Measurements from ENCODE around the gene OPCML. TPM values are rescaled to one million over a fixed set of nuclear protein-coding genes. Genes with fewer than 3 reads are reported as not detected.

Gene OPCML
- total and polyA plus RNA-seq, 2 experiments from 2014 or later: 1.2 to 4.4 TPM

DNA sequence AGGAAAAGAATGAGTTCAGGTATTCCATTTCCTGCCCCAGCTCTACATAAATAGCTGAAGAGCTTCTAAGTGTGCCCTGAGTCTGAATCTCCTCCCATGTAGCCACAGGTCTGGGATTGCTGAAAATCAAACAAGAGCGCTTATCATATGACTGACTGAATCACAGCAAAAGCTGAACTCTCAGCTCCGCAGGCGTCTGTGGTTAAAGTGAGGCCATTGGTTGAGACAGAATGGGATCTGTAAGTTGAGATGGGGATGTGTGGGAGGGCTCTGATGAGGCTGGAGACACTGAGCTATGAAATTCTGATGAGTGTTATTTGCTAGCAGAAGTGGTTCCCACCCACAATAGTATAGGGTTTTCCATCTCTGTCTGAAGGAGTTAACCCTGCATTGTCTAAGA, 637.0 kb downstream of the OPCML start:
- Mint-ChIP-seq H3K27me3 (ENCODE audit: insufficient read depth, low read depth, poor library complexity) (peaks cover 3% of the 10 kb centered on the region), H3K4me3 (no peak overlapping the region), H3K9me3 (no peaks in the 10 kb centered on the region; the same call in 2 of the 3 replicates), H3K27ac (no peak overlapping the region), H3K36me3 (ENCODE audit: low read depth) (no peaks in the 10 kb centered on the region), H3K4me1 (peaks cover under 1% of the 10 kb centered on the region; the same call in 1 of the 3 replicates)
- no peak for TF ChIP-seq POLR2AphosphoS5 (IDR thresholded peaks at IDR 0.05; ENCODE audit: low read depth)
- TF ChIP-seq REST (IDR thresholded peaks at IDR 0.05; ENCODE audit: unreplicated experiment): no peak
- no peaks in the 10 kb centered on the region for H4K20me1 ChIP-seq (replicated peaks; ENCODE audit: insufficient read depth)
- H3K27me3 ChIP-seq (ENCODE audit: insufficient read depth): no peaks in the 10 kb centered on the region
- no peaks in the 10 kb centered on the region for H3F3A ChIP-seq (replicated peaks; ENCODE audit: low read depth)
- H3K9me2 ChIP-seq (ENCODE audit: insufficient read depth): peaks cover 48% of the 10 kb centered on the region
- ATAC-seq: no peak
- H3K36me3 ChIP-seq (ENCODE audit: insufficient read depth): no peaks in the 10 kb centered on the region
- H3K4me1 ChIP-seq (ENCODE audit: insufficient read depth): no peaks in the 10 kb centered on the region
- DNase-seq (ENCODE audit: low spot score): no peak
- no peak overlapping the region for H3K27ac ChIP-seq (ENCODE audit: low read depth)
- H3K4me3 ChIP-seq: no peak overlapping the region
- H3K79me2 ChIP-seq (replicated peaks; ENCODE audit: insufficient read depth): no peaks in the 10 kb centered on the region
- no peak overlapping the region for H2AFZ ChIP-seq
- H3K4me2 ChIP-seq: no peak overlapping the region

- no peak overlapping the region for H3K4me2 ChIP-seq
- no peak overlapping the region for H3K27ac Mint-ChIP-seq
- H3K27me3 Mint-ChIP-seq (ENCODE audit: insufficient read depth, low read depth, poor library complexity): peaks cover 3% of the 10 kb centered on the region
- no peaks in the 10 kb centered on the region for H3K27me3 ChIP-seq (ENCODE audit: insufficient read depth)
- no peaks in the 10 kb centered on the region for H3K36me3 Mint-ChIP-seq (ENCODE audit: low read depth)
- no peaks in the 10 kb centered on the region for H3K79me2 ChIP-seq (replicated peaks; ENCODE audit: insufficient read depth)
- ATAC-seq (no peak), DNase-seq (ENCODE audit: low spot score) (no peak)
- H3K36me3 ChIP-seq (ENCODE audit: insufficient read depth): no peaks in the 10 kb centered on the region
- no peak overlapping the region for H3K27ac ChIP-seq (ENCODE audit: low read depth)
- no peaks in the 10 kb centered on the region; the same call in 2 of the 3 replicates for H3K9me3 Mint-ChIP-seq
- H2AFZ ChIP-seq: no peak overlapping the region
- no peaks in the 10 kb centered on the region for H4K20me1 ChIP-seq (replicated peaks; ENCODE audit: insufficient read depth)
- H3K4me3 ChIP-seq: no peak overlapping the region
- H3K9me2 ChIP-seq (ENCODE audit: insufficient read depth): peaks cover 44% of the 10 kb centered on the region
- H3F3A ChIP-seq (replicated peaks; ENCODE audit: low read depth): no peaks in the 10 kb centered on the region
- H3K4me1 Mint-ChIP-seq: peaks cover 4% of the 10 kb centered on the region; the same call in 2 of the 3 replicates
- H3K4me1 ChIP-seq (ENCODE audit: insufficient read depth): no peaks in the 10 kb centered on the region
- H3K4me3 Mint-ChIP-seq: no peak overlapping the region
- TF ChIP-seq REST (IDR thresholded peaks at IDR 0.05; ENCODE audit: unreplicated experiment) (no peak), ZNF331 (CRISPR knock-in tag; IDR thresholded peaks at IDR 0.05; ENCODE audit: low read depth) (no peak), NANOG (IDR thresholded peaks at IDR 0.05; ENCODE audit: borderline replicate concordance) (no peak), CTCF (conservative IDR thresholded peaks at IDR 0.05; ENCODE audit: low read depth in 2 of 2) (no peak), JUNB (IDR thresholded peaks at IDR 0.05; ENCODE audit: unreplicated experiment) (no peak)
Measured at GRCh38 chr11:132894606-132895005, 637.7 kb downstream of the OPCML start.

Measured in GM23338 (cell line).